OCI-LY7 (cell line): Measurements from ENCODE around the gene PSMG4. TPM values are rescaled to one million over a fixed set of nuclear protein-coding genes. Genes with fewer than 3 reads are reported as not detected.

Experiments
- BruUV-seq: library from RNA; stranded (reverse); fragments of 400-500 nt; replicated peaks from 2 replicates; lab custom pipeline; 2021; lab: Mats Ljungman, UMichigan
- CTCF ChIA-PET: fragments of 300-600 bp; sonication (Branson Sonifier 250); formaldehyde crosslinking; loops from one replicate; lab custom pipeline; 2022; ENCODE audit warnings: antibody characterized with exemption; ENCODE audit not compliant: unreplicated experiment; lab: Charles Lee
- POLR2A ChIA-PET: fragments of 300-600 bp; sonication (Branson Sonifier 250); formaldehyde crosslinking; loops from one replicate; lab custom pipeline; 2022; ENCODE audit warnings: antibody characterized with exemption; lab: Charles Lee
- DNase-seq: peaks from one replicate; pipeline ENCODE4 v3.0.0-alpha.2; 2015; ENCODE audit warnings: low spot score
- H2AFZ ChIP-seq: fragments of 200-600 bp; sonication (generic), shearing (Covaris generic); 2 replicates; pipeline ENCODE4 v1.6.1; 2014; ENCODE audit warnings: mild to moderate bottlenecking, antibody characterized with exemption, low read length, moderate library complexity
- H3K27ac ChIP-seq: fragments of 200-600 bp; sonication (generic); 2 replicates; pipeline ENCODE4 v1.5.1; 2014; ENCODE audit warnings: mixed run types, low read depth, mild to moderate bottlenecking, moderate library complexity, low read length, inconsistent platforms; ENCODE audit not compliant: poor library complexity, severe bottlenecking
- H3K36me3 ChIP-seq: fragments of 200-600 bp; sonication (generic); 2 replicates; pipeline ENCODE4 v1.6.1; 2014; ENCODE audit warnings: mild to moderate bottlenecking, antibody characterized with exemption, low read length, moderate library complexity, mixed read lengths; ENCODE audit not compliant: insufficient read depth
- H3K4me1 ChIP-seq: fragments of 200-600 bp; sonication (generic); 2 replicates; pipeline ENCODE4 v1.5.1; 2014; ENCODE audit warnings: mild to moderate bottlenecking, low read length; ENCODE audit not compliant: insufficient read depth, poor library complexity, severe bottlenecking
- H3K4me2 ChIP-seq: fragments of 200-600 bp; sonication (generic); 2 replicates; pipeline ENCODE4 v1.6.1; 2014; ENCODE audit warnings: mild to moderate bottlenecking, low read length
- H3K4me3 ChIP-seq: fragments of 200-600 bp; sonication (generic); 2 replicates; pipeline ENCODE4 v1.5.1; 2014; ENCODE audit warnings: mild to moderate bottlenecking, low read depth, low read length; ENCODE audit not compliant: poor library complexity, severe bottlenecking
- H3K79me2 ChIP-seq: fragments of 200-600 bp; sonication (generic); 2 replicates; pipeline ENCODE4 v1.6.1; 2016; ENCODE audit warnings: low read depth, mild to moderate bottlenecking, low read length, moderate library complexity, mixed read lengths; ENCODE audit not compliant: insufficient read depth
- H3K9me2 ChIP-seq: fragments of 200-600 bp; sonication (generic); 2 replicates; pipeline ENCODE4 v1.6.1; 2016; ENCODE audit warnings: mild to moderate bottlenecking, low read length, mixed read lengths; ENCODE audit not compliant: insufficient read depth
- H3K9me3 ChIP-seq: fragments of 200-600 bp; sonication (generic); 2 replicates; pipeline ENCODE4 v1.6.1; 2014; ENCODE audit warnings: mild to moderate bottlenecking, mixed run types, low read length, mixed read lengths
- H4K20me1 ChIP-seq: fragments of 200-600 bp; sonication (generic); 2 replicates; pipeline ENCODE4 v1.6.1; 2014; ENCODE audit warnings: mild to moderate bottlenecking, antibody characterized with exemption, low read length, moderate library complexity, mixed read lengths; ENCODE audit not compliant: insufficient read depth
- EZH2phosphoT487 ChIP-seq: fragments of 200-600 bp; sonication (generic); IDR thresholded peaks from 2 replicates; pipeline ENCODE4 v1.6.1; 2018; ENCODE audit warnings: low read depth, borderline replicate concordance, mild to moderate bottlenecking, mixed run types, antibody characterized with exemption, low read length, moderate library complexity, mixed read lengths
- intact Hi-C: fragments of 100-400 bp; cut with micrococcal nuclease; formaldehyde crosslinking; loops from one replicate; pipeline ENCODE4 v1.10.0; 2022; ENCODE audit not compliant: unreplicated experiment
- total RNA-seq, 2 experiments: library from RNA; depleted of rRNA in 1 of 2; stranded (reverse); fragments of >200 nt in 1 of 2; shearing (Covaris generic) in 1 of 2; gene quantifications; 2 replicates each; pipeline ENCODE4 v1.2.3, GENCODE V29; 2014 to 2022
- TF ChIP-seq, protein P1 (sequence below): fragments of 200-600 bp; sonication (generic); conservative IDR thresholded peaks from 2 replicates; pipeline ENCODE4 v1.5.1; 2014; ENCODE audit warnings: mild to moderate bottlenecking, antibody characterized with exemption, low read length, moderate library complexity, mixed read lengths

PSMG4 gene
- total RNA-seq, 2 experiments from 2014 or later: 48.9 to 65.4 TPM

DNA sequence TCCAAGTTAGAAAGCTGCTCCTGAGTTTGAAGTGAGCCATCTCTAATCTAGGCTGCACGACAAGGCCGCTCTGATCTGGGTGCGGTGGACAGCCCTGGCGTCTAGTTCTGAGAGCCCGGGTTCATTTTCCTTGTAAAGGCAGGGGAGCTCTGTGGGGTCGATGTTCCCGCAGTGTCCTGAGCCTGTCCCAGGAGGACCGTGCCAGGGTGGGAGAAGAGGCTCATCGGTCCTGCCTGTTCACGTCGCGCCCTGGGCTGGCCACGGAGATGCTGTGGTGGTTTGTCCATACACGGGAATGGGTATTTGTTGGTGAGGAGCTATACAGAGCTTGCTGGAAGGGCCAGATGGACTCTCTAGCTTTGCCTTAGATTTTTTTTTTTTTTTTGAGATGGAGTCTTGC, 27.0 kb downstream of the PSMG4 start:
- Histone ChIP-seq H3K4me3 (no peak overlapping the region), H3K9me3 (no peaks in the 10 kb centered on the region), H3K4me2 (no peak overlapping the region), H3K4me1 (no peaks in the 10 kb centered on the region), H3K36me3 (no peaks in the 10 kb centered on the region), H3K27ac (no peak overlapping the region), H3K9me2 (no peaks in the 10 kb centered on the region), H2AFZ (no peak overlapping the region), H4K20me1 (no peaks in the 10 kb centered on the region), H3K79me2 (no peaks in the 10 kb centered on the region)
- POLR2A ChIA-PET: no interaction called here
- DNase-seq: no peak
- TF ChIP-seq EZH2phosphoT487: no peak
- TF ChIP-seq, protein P1, sequence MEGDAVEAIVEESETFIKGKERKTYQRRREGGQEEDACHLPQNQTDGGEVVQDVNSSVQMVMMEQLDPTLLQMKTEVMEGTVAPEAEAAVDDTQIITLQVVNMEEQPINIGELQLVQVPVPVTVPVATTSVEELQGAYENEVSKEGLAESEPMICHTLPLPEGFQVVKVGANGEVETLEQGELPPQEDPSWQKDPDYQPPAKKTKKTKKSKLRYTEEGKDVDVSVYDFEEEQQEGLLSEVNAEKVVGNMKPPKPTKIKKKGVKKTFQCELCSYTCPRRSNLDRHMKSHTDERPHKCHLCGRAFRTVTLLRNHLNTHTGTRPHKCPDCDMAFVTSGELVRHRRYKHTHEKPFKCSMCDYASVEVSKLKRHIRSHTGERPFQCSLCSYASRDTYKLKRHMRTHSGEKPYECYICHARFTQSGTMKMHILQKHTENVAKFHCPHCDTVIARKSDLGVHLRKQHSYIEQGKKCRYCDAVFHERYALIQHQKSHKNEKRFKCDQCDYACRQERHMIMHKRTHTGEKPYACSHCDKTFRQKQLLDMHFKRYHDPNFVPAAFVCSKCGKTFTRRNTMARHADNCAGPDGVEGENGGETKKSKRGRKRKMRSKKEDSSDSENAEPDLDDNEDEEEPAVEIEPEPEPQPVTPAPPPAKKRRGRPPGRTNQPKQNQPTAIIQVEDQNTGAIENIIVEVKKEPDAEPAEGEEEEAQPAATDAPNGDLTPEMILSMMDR: no peak
- intact Hi-C loops: no loop called here
- no TSS peak for BruUV-seq
- CTCF ChIA-PET: no interaction called here

DNA sequence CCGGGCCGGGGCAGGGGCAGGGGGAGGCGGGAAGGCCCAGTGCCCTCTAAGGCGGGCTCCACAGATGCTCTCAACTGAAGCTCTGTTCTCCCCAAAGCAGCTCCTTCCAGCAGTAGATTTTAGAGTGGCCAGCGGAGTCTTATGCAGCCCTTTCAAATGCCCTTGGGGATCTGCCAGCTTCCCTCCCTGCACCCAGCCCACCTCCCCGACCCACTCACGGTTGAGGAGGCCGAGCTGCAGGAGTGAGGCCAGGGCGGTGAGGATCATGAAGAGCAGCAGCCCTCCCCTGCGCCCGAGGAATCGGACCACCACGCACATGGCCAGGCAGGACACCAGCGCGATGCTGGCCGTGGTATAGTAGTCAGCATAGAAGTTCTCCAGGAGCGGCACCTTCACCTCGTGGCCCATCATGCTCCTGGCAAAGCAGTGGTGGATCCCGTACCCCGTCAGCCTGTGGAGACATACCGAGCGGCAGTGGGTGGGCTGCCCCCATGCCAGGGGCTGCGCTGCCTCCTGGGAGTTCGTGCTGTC, 28.0 kb downstream of the PSMG4 start:
- POLR2A ChIA-PET: no interaction called here
- intact Hi-C loops: no loop called here
- Histone ChIP-seq H3K27ac (no peak overlapping the region), H3K9me3 (no peaks in the 10 kb centered on the region), H3K36me3 (no peaks in the 10 kb centered on the region), H3K79me2 (no peaks in the 10 kb centered on the region), H3K4me3 (no peak overlapping the region), H3K4me1 (no peaks in the 10 kb centered on the region), H3K4me2 (no peak overlapping the region), H2AFZ (no peak overlapping the region), H4K20me1 (no peaks in the 10 kb centered on the region), H3K9me2 (no peaks in the 10 kb centered on the region)
- no TSS peak for BruUV-seq
- no peak for DNase-seq
- CTCF ChIA-PET: interaction anchor here (0.6 kb wide), 1 partner anchor 436 kb away, joined by 10 read pairs; no protein-coding TSS in a partner anchor
- TF ChIP-seq, protein P1: no peak
- TF ChIP-seq EZH2phosphoT487: no peak

DNA sequence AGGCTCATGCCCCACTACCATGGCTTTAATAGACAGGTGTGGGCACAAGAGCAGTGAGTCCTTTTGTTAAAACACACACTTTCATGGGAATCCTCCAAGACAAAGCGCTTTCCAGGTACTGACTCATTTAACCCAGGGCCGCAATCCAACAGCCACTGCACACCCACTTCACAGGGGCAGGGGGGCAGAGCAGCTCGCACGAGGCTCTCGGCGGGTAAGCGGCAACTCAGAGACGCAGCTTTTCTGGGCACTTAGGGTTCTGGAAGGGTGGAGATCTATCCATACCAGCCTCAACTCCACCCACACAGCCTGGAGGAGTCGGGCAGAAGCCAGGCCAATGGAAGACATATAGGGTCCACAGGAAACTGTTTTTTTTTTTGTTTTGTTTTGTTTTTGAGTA, 28.6 kb downstream of the PSMG4 start:
- Histone ChIP-seq H4K20me1 (no peaks in the 10 kb centered on the region), H3K9me3 (no peaks in the 10 kb centered on the region), H3K79me2 (no peaks in the 10 kb centered on the region), H3K4me3 (no peak overlapping the region), H3K27ac (no peak overlapping the region), H3K4me2 (no peak overlapping the region), H3K36me3 (no peaks in the 10 kb centered on the region), H2AFZ (no peak overlapping the region), H3K4me1 (no peaks in the 10 kb centered on the region), H3K9me2 (no peaks in the 10 kb centered on the region)
- no peak for DNase-seq
- POLR2A ChIA-PET: no interaction called here
- intact Hi-C loops: no loop called here
- TF ChIP-seq EZH2phosphoT487: no peak
- TF ChIP-seq, protein P1: no peak
- CTCF ChIA-PET: no interaction called here
- no TSS peak for BruUV-seq
